Uterus (tissue), 2 donors: ENCODE data around the gene SLC9A8.

Experiments
- CTCF ChIP-seq, 4 experiments: fragments of 200-600 bp in 2 of 4; fragments of 450-650 bp in 2 of 4; sonication (generic) in 2 of 4; IDR thresholded peaks; one replicate each; pipeline ENCODE4 v1.5.1; 2016 to 2019; ENCODE audit warnings: antibody characterized with exemption in 4 of 4, mild to moderate bottlenecking in 2 of 4, moderate library complexity in 1 of 4
- POLR2A ChIP-seq, 2 donors: fragments of 450-650 bp; IDR thresholded peaks; one replicate each; pipeline ENCODE4 v1.6.1; 2016; ENCODE audit warnings: antibody characterized with exemption in 2 of 2, mild to moderate bottlenecking in 1 of 2, moderate library complexity in 1 of 2

DNA sequence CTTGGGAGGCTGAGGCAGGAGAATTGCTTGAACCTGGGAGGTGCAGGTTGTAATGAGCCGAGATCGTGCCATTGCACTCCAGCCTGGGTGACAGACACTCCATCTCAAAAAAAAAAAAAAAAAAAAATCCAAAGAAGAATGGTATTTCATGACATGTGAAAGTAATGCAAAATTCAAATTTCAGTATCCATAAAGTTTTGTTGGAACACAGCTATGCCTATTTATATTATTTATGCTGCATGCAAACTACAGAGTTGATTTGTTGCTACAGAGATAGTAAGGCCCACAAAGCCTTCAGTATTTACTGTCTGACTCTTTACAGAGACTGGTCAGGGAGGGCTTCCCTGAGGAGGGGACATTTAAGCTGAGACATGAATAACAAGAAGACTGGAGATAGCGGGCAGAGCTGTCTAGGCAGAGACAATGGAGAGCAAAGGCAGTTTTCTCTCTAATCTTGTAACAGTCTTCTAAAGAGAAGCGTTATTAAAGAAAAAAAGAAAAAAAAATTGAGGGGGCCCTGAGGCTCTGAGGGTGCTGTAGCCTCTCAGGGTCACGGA is 2.7 kb upstream of the SLC9A8 start:
- no peak for TF ChIP-seq CTCF (IDR thresholded peaks at IDR 0.05)
- TF ChIP-seq POLR2A (IDR thresholded peaks at IDR 0.05), result no peak
